HG03558 (cell line): ENCODE measurements around the gene CDA.
"Not testable (repeated sequence)": the region's sequence is repeated elsewhere in the genome, so short reads cannot be mapped to it uniquely, and the experiment has no call there.

ENCODE experiments used
- ATAC-seq: cut with Tn5 transposase; IDR thresholded peaks from one replicate; pipeline ENCODE4 v1.9.1; 2021; ENCODE audit warnings: moderate number of reproducible peaks; ENCODE audit not compliant: unreplicated experiment; ENCODE audit errors: extremely low read depth

Gene CDA

DNA sequence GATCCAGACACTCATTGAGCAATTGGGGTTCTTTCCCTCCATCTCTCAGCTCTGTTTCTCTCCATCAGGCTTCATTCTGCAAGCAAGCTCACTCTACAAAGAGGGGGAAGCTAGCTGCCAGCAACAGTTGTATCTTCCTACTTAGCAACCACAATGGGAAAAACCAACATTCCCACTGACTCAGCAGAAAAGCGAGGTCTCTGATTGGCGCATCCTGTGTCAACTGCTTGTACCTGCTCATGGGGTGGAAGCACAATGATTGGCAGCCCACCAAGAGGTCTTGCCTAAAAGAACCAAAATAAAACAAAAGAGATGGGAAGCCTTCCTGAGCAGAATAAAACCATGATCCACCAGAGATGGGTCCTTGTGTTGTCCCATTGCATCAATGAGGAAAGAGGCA, 4.0 kb upstream of the CDA start:
- ATAC-seq, result no peak

DNA sequence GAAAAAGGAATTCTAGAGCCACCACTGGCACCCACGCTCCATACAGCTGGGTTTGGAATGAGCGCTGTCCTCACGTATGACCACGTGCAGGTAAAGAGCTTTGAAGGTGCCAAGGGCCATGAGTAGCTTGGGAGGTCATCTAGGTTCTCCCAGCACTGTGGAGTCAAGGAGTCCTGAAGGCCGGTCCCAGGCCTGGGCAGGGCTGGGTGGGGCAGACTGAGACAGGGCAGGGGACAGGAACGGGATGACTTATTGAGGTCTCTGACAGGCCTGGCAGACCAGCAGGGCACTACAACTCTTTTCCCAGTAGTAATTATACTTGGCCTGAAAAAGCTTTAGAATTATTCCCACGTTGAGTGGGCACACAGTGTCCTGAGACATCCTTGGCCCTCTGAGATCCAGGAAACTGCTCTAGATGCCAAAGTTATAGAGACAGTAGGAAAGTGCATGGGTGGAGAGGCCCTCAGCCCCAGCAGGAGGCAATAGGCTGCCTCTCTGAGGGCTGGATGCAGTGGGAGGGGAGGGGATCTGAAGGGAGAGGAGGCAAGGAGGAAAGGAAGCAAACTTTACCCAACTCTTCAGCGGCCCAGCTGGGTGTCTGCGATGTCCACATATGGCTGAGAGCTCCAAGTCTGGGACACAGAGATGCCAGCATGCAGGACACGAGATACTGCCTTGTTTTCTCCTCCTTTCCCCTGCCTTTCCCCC, 1.8 kb upstream of the CDA start:
- no peak for ATAC-seq

DNA sequence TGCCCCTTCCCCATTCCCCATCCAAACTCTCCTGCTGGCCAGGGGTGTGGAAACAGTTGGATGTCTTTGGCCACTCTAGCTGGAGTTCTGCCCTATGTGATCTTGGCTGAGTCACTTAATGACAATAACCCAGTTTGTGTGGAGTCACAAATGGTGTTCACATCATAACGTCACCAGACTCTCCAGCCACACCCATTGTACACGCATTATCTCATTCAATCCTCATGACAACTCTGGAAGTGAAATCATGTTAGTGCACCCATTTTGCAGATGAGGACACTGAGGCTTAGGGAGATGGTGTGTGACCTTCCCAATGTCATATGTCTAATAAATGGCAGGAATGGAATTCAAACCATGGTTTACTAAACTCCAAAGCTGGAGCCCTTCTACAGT, 1.2 kb upstream of the CDA start:
- no peak for ATAC-seq

DNA sequence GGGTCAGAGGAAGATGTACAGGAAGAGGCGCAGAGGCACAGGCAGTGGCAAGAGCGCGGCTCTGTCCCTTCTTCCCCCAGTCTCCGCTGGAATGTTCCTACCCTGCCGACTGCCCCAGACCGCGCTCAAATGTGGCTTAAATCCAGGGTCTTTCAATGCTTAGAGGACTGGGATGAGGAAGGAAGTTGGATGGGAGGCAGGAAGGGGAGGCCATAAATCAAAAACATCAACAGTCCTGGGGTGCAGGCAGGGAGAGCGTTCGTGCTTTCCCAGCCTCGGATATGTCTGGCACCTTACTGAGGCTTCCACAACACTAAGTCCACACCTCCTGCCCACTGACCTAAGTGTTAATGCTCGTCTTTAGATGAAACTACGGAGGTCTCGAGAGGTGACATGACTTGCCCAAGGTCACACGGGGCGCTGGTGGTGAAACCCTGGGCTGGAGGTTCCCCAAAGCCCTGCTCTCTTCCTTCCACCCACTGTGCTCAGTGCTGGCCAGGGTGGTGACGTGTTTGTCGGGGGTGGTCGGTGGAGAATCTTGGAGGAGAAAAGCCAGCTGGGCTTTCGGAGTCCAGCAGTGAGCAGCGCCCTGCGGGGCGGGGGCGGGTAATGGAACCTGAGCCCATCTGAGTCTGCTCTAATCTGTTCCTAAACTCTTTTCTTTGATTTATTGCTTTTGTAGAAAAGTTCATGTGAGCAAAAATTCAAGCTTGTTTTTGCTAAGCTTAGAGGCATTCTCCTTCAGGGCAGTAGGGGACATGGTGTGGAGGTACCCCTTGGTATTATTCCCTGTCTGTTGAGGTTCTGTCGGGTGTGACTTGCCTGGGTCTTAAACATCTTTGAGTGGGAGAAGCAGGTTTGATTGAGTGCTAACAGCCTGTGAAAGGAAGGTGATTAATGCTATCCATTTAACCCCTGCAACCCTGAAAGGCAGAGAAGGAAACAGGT, 708 bp downstream of the CDA start:
- no peak for ATAC-seq

DNA sequence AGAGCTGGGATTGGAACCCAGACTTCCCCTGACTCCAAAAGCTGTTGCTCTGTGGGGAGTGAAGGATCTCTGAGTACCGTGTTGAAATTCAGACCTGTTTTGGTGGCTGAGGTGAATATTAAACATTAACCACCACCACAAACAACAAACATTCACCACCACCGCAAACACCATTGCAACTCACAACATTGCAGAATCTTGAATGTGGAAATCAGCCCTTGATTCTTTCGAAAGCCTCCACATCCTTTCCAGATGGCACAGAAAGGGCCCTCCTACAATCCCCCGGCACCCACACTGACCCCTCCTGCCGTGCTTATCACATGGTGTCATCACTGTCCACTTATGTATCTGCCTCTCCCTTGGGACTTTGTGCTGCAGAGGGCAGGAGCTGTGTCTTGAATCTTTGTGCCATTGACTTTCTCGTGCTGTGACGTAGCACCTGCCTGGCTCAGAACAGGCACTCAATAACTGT, 1.4 kb downstream of the CDA start:
- ATAC-seq, result no peak

DNA sequence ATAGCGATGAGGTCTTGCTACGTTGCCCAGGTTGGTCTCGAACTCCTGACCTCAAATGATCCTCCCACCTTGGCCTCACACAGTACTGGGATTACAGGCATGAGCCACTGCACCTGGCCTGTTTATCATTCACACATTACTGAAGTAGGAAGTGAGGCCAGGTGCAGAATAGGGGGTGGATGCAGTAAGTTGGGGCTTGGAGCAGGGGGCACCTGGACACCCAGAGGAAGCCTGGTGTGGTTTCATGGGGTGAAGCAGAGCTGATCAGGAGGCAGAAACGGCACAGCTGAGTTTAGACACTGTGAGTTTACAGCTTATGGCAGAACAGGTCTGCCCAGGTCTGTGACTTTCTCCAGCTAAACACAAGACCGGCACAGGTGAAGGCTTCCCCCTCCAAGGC, 4.9 kb downstream of the CDA start:
- ATAC-seq, result no peak

DNA sequence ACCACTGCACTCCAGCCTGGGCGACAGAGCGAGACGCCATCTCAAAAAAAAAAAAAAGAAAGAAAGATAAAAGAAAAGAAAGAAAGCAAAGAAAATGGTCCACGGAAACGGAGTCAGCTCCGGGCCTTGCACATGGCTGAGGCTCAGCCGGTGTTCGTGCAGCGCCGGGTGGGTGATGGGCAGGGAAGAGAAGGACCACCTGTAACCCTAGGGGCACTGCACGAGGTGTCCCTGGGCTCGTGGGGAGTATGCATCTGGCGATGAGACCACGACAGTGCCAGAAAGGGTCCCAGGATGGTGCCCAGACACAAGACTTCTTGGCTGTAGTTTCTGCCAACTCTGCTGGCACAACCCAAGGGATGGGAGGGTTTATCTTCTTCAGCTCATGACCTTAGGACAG, 5.8 kb downstream of the CDA start:
- no peak for ATAC-seq

DNA sequence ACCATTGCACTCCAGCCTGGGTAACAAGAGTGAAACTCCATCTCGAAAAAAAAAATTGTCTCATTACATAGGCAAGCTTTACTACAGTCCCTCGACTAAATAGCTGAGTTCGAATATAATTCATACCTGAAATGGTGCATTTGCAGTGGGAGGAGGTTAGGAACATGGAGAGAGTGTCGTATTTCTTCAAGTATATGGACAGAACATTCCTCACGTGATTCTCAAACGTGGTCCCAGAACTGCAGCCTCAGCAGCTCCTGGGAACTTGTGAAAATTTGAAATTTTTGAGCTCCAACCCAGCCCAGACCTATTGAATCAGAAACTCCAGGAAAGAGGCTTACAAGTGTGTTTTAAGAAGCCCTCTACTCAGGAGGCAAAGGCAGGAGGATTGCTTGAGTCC, 7.2 kb downstream of the CDA start:
- no peak for ATAC-seq

DNA sequence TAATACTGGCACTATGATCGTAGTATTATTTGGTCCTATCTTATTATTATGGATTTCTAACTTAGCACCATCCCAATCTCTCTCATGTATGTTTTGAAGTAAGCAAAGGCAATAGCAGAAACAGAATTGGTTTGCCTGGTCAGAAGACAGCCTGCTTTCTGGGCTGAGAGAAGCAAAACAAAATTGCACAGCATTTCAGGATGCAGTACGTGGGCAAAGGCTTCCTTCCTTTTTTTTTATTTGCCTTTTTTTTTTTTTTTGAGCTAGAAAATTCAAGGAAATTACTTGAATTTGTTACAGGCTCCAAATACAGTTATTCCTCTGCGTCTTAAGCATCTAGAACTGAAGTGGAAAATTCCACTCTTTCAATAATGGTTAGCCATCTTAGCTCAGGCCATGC, 8.8 kb downstream of the CDA start:
- ATAC-seq, result no peak

DNA sequence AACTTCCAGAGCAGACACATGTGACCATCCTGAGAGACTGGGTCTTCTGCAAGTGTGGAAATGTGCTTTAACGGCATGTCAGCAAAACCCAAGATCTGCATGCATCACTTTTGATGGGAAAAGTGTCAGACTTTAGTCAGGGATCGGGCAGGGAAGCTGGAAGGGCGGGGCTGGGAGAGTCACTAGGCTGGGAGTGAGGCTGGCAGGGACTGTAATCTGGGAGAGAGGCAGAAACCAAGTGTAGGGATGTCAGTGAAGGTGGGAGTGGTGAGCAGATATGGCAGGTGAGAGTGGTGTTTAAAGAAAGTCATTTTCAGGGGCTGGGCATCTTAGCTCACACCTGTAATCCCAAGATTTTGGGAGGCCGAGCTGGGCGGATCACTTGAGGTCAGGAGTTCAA, 11.3 kb downstream of the CDA start:
- ATAC-seq, result no peak

DNA sequence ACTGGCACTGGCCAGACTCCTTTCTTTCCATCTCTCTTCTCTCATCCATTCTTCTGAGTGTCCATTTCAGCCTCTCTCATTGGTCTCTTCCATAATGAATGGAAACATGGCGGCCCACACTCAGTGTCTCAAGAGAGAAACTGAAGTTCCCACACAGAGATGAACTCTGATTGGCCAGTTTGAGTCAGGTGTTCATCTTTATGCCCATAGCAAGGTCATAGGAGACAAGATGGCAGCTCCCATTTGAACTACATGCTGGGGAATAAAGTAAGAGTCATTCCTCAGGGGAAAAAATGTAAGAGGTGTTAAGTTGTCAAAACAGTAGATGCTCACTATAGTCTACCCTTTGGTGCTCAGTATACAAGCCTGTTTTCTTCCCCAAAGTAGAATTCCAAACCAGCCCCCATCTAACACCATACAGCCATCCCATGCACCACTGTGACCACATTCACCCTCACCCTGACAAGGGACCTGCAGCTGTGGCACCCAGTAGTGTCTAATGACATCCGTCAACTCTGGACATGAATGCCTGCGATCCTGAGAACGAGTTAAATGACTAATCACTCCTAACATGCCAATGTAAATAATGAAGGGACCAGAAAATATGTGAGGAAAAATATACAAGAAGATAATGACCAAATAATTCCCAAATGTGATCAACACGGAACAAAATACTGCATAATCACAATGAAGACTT, 12.4 kb downstream of the CDA start:
- ATAC-seq, result no peak

DNA sequence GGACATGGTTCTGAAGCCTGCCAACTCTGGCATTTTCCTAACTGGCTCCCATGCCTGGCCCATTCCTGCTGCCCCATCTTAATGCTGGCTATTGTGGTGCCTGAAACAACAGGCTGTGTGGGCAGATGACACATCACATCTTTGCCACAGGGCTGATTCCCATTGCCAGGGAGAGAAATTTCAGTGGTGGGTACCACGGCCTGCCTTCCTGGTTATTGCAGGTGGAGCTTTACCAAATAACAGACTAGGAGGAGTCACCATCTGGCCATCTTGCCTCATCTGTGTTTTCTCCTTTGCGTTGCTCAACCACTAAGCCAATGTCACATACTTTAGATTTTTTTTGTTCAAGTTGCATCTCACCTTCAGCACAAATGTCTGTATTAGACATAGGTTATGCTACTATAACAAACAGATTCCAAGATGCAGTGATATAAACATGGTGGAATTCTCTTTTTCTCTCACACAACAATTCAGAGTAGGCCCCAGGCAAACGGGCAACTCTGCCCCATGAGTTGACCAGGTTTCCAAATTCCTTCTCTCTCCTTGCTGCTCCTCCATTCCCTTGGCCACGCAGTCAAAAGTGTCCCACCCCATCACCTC, 14.1 kb downstream of the CDA start:
- ATAC-seq, result no peak

DNA sequence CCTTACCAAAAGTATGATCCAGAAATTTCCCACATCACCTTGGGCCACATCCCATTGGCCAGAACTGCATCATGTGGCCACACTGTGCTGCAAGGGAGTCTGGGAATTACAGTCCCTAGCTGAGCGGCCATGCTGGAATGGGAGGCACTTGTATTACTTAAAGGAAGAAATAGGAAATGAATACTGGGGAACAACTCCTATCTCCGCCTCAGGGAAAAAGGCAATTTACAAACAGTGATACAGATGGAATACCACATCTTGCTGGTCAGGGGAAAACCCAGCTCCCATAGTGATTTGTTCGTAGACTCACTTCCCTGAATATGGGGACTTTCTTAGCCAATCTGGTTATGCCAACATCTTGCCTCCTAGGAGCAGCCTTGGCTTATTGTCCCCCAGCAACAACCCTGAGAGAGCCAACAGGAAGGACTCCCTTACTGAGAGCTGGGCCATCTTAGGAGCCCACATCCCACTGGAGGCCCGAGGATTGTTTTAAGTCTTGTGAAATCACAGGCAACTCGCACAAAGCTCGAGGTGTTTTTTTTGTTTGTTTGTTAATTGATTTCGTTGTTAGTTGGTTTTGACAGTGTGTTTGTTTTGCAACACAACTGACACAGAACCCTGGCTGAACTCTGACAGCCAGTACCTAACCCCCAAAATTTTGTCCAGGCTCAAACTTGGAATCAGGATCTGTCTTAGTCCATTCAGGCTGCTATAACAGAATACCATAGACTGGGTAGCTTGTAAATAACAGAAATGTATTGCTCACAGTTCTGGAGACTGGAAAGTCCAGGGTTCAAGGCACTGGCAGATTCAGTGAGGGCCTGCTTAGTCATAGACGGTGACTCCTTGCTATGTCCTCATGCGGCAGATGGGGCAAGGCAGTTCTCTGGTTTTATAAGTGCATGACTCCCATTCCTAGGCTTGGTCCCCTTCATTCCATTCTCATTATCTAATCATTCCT, 14.9 kb downstream of the CDA start:
- ATAC-seq, result no peak

DNA sequence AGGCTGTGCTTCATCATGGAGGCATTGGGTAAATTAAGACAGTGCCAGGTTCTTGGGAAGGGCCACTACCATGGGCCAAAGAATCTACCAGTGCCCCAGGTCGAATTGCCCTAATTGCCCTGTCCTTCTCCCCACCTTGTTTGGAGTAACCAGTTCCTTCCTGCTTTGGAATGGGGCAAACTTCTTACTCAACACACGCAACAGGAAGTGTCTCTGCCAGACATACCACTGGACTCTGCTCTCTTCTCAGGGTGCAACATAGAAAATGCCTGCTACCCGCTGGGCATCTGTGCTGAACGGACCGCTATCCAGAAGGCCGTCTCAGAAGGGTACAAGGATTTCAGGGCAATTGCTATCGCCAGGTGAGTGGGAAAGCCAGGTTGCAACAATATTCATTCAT, 15.8 kb downstream of the CDA start:
- no peak for ATAC-seq

DNA sequence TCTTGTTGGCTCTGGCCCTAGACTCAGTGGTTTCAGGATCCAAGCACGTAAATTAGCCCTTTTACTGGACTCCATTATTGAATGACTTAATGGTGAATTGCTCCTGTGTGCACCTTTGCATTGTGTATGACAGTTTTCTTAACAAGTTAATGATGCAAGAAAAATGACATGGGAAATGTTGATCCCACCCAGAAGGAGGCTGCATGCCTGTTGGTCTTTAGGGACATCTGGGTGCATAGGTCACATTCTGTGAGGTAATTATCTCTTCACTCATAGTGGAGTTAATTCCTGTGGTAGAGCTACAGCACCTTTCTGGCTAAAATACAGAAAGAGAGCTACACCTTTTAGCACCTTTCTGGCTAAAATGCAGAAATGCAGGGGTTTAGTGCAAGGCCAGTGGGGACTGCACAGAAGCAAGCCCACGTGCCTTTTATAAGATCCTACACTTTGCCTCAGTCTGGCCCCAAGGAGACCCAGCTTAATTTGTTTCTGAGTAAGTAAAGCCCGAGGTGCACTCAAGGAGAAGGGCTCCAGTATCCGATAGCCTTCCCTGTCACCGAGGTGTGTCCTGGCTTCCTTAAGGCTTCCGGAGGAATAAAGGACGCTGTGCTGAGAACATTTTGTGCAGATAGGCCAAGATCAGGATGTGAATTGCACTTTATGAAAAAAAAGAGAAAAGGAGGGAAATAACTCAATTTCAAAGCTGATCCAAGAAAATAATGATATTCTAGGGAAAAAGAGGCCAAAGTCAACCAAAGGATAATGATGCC, 18.1 kb downstream of the CDA start:
- not testable (repeated sequence) for ATAC-seq

DNA sequence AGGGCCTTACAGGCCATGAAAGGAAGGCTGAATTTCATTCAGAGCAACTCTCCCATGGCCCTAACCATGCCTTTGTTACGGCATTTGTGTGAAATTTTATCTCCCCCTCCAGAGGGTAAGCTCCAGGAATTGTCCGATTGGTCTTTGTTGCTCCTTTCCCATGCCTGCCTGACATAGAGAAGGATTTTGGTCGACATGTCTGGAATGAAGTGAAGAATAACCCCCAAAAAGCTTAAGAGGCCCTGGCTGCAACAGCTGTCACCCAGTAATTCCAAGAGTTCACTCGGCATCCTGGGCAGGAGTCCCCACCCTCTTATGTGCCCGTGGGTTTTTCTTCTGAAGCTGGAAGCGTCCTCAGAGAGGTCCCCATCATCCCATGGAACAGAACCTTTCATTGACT, 20.6 kb downstream of the CDA start:
- ATAC-seq, result no peak

DNA sequence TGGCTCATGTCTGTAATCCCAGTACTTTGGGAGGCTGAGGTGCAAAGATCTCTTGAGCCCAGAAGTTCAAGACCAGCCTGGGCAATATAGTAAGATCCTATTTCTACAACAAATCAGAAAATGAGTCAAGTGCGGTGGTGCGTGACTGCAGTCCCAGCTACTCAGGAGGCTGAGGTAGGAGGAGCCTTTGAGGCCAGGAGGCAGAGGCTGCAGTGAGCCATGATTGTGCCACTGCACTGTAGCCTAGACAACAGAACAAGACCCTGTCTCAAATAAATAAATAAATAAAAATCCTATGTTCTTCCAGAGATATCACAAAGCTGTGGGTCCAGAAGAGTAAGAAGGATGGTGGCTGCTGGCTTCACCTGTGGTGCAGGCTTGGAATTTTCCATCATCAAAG, 22.1 kb downstream of the CDA start:
- ATAC-seq, result no peak

DNA sequence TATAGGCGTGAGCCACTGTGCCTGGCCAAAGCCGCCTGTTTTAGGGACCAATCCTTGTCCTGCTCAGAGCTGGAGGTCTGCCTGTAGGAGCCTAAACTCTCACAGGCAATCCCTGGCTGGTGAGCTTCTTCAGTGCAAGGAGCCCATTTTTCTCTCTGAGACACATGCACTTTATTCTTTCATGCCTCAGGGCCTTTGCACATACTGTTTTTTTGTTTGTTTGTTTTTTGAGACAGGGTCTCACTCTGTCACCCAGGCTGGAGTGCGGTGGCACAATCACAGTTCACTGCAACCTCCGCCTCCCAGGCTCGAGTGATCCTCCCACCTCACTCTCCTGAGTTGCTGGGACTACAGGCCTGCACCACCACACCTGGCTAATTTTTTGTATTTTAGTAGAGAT, 22.8 kb downstream of the CDA start:
- no peak for ATAC-seq

DNA sequence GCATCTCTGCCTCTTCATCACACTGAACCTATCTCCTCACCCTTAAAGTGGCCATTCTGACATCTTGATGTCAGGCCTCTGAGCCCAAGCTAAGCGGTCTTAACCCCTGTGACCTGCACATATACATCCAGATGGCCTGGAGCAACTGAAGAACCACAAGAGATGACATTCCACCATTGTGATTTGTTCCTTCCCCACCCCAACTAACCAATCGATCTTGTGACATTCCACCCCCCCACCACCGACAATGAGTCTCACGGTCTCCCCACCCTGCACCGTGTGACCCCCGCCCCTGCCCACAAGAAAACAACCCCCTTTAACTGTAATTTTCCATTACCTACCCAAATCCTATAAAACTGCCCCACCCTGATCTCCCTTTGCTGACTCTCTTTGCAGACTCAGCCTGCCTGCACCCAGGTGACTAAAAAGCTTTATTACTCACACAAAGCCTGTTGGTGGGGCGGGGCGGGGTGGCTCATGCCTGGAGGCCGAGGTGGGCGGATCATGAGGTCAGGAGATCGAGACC, 23.4 kb downstream of the CDA start:
- no peak for ATAC-seq
